CD1c-positive myeloid dendritic cell (primary cell): Measurements from ENCODE around the gene MGMT.

Source experiments
- DNase-seq: peaks from one replicate; pipeline ENCODE4 v3.0.0-alpha.2; 2016; ENCODE audit errors: extremely low spot score

The MGMT gene

GRCh38 chr10:129495256-129495655 lies 28.2 kb downstream of the MGMT start:
- DNase-seq: no peak

- no peak for DNase-seq
Observed at GRCh38 chr10:129495698-129496097, 28.7 kb downstream of the MGMT start.

GRCh38 chr10:129497013-129497412 lies 30.0 kb downstream of the MGMT start:
- DNase-seq: no peak

- no peak for DNase-seq
Observed at GRCh38 chr10:129498680-129499079, 31.6 kb downstream of the MGMT start.

GRCh38 chr10:129500617-129501339 lies 33.7 kb downstream of the MGMT start:
- no peak for DNase-seq

GRCh38 chr10:129501652-129502436 lies 34.8 kb downstream of the MGMT start:
- no peak for DNase-seq

- DNase-seq: no peak
Observed at GRCh38 chr10:129502448-129502847, 35.4 kb downstream of the MGMT start.

- no peak for DNase-seq
Observed at GRCh38 chr10:129505500-129506075, 38.5 kb downstream of the MGMT start.

GRCh38 chr10:129506101-129506797 lies 39.2 kb downstream of the MGMT start:
- no peak for DNase-seq

- DNase-seq: no peak
Observed at GRCh38 chr10:129507216-129507889, 40.3 kb downstream of the MGMT start.

GRCh38 chr10:129509155-129509554 lies 42.1 kb downstream of the MGMT start:
- no peak for DNase-seq

GRCh38 chr10:129509835-129510234 lies 42.8 kb downstream of the MGMT start:
- no peak for DNase-seq

GRCh38 chr10:129511086-129511485 lies 44.0 kb downstream of the MGMT start:
- no peak for DNase-seq

- DNase-seq: no peak
Observed at GRCh38 chr10:129511758-129512157, 44.7 kb downstream of the MGMT start.

- DNase-seq: no peak
Observed at GRCh38 chr10:129513312-129513711, 46.3 kb downstream of the MGMT start.

GRCh38 chr10:129514568-129515451 lies 47.8 kb downstream of the MGMT start:
- DNase-seq: no peak

- DNase-seq: no peak
Observed at GRCh38 chr10:129516846-129517679, 50.0 kb downstream of the MGMT start.

GRCh38 chr10:129517680-129518057 lies 50.6 kb downstream of the MGMT start:
- no peak for DNase-seq

- DNase-seq: no peak
Observed at GRCh38 chr10:129518793-129519192, 51.8 kb downstream of the MGMT start.
